H1 (cell line): ENCODE results near the gene MYO9B.

Experiments used
- CEBPB ChIP-seq: IDR thresholded peaks from 2 replicates; pipeline ENCODE4 v1.6.1; 2012; ENCODE audit warnings: low read depth, low read length
- KDM5A ChIP-seq: fragments of 200-600 bp; IDR thresholded peaks from 2 replicates; pipeline ENCODE4 v1.7.1; 2012; ENCODE audit warnings: mild to moderate bottlenecking, low read length, inconsistent platforms, mixed read lengths
- MAFK ChIP-seq: IDR thresholded peaks from 2 replicates; pipeline ENCODE4 v1.6.1; 2012; ENCODE audit warnings: low read depth, mild to moderate bottlenecking, improper control_type of control experiment, low read length
- POLR2A ChIP-seq, 2 experiments: IDR thresholded peaks; 1 replicate in 1 of 2; 2 replicates in 1 of 2; pipeline ENCODE4 v1.6.1; 2011; ENCODE audit warnings: low read depth in 2 of 2, low read length in 2 of 2, mild to moderate bottlenecking in 2 of 2; ENCODE audit errors: control extremely low read depth in 1 of 2
- POLR2AphosphoS5 ChIP-seq: IDR thresholded peaks from 2 replicates; pipeline ENCODE4 v1.6.1; 2011; ENCODE audit warnings: low read depth, low read length
- RXRA ChIP-seq: IDR thresholded peaks from 2 replicates; pipeline ENCODE4 v1.6.1; 2011; ENCODE audit warnings: low read depth, mild to moderate bottlenecking, low read length, moderate library complexity; ENCODE audit not compliant: insufficient read depth
- TAF1 ChIP-seq: IDR thresholded peaks from 2 replicates; pipeline ENCODE4 v1.6.1; 2011; ENCODE audit warnings: mild to moderate bottlenecking, low read depth, low read length
- TBP ChIP-seq: IDR thresholded peaks from 2 replicates; pipeline ENCODE4 v1.6.1; 2011; ENCODE audit warnings: low read depth, low read length, improper control_type of control experiment
- YY1 ChIP-seq: IDR thresholded peaks from 2 replicates; pipeline ENCODE4 v1.6.1; 2011; ENCODE audit warnings: low read depth, mild to moderate bottlenecking, low read length
- TF ChIP-seq, protein P1 (sequence below), 3 experiments: IDR thresholded peaks; 1 replicate in 2 of 3; 2 replicates in 1 of 3; pipeline versions ENCODE4 v1.5.1 to v1.6.1; 2011; ENCODE audit warnings: low read length in 3 of 3, mild to moderate bottlenecking in 3 of 3, inconsistent platforms in 2 of 3, low read depth in 1 of 3, moderate library complexity in 1 of 3; ENCODE audit not compliant: insufficient read depth in 1 of 3; ENCODE audit errors: control extremely low read depth in 1 of 3

DNA sequence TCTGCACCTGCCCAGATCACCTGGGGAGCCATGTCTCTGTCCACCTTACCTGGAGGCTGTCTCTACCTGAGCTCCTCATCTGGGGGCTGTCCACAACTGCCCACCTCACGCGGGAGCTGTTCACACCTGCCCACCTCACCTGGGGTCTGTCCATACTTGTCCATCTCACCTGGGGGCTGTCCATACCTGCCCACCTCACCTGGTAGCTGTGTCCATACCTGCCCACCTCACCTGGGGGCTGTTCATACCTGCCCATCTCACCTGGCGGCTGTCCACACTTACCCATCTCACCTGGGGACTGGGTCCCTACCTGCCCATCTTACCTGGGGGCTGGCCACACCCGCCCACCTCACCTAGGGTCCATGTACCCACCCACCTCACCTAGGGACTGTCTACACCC lies 38.9 kb upstream of the MYO9B start:
- TF ChIP-seq YY1: no peak
- no peak for TF ChIP-seq RXRA
- no peak for TF ChIP-seq POLR2AphosphoS5
- no peak for TF ChIP-seq TBP
- TF ChIP-seq MAFK: no peak
- no peak for TF ChIP-seq TAF1
- TF ChIP-seq, protein P1, sequence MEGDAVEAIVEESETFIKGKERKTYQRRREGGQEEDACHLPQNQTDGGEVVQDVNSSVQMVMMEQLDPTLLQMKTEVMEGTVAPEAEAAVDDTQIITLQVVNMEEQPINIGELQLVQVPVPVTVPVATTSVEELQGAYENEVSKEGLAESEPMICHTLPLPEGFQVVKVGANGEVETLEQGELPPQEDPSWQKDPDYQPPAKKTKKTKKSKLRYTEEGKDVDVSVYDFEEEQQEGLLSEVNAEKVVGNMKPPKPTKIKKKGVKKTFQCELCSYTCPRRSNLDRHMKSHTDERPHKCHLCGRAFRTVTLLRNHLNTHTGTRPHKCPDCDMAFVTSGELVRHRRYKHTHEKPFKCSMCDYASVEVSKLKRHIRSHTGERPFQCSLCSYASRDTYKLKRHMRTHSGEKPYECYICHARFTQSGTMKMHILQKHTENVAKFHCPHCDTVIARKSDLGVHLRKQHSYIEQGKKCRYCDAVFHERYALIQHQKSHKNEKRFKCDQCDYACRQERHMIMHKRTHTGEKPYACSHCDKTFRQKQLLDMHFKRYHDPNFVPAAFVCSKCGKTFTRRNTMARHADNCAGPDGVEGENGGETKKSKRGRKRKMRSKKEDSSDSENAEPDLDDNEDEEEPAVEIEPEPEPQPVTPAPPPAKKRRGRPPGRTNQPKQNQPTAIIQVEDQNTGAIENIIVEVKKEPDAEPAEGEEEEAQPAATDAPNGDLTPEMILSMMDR (IDR thresholded peaks at IDR 0.05; ENCODE audit: control extremely low read depth in 1 of 3, insufficient read depth in 1 of 3, low read depth in 1 of 3, low read length in 3 of 3): no peak
- TF ChIP-seq CEBPB: no peak
- TF ChIP-seq KDM5A: no peak
- no peak for TF ChIP-seq POLR2A (IDR thresholded peaks at IDR 0.05; ENCODE audit: control extremely low read depth in 1 of 2, low read depth in 2 of 2, low read length in 2 of 2)
